Omental fat pad (tissue), 4 donors: ENCODE data around the gene NTRK2. TPM values are rescaled to one million over a fixed set of nuclear protein-coding genes. Genes with fewer than 3 reads are reported as not detected.

Source experiments
- ATAC-seq: fragments of 150-250 bp; one replicate; pipeline ENCODE4 v1.9.1; 2016; ENCODE audit warnings: mild to moderate bottlenecking, moderate library complexity; ENCODE audit not compliant: low FRiP score
- DNase-seq: peaks from one replicate; pipeline ENCODE4 v3.0.0-alpha.2; 2019; ENCODE audit warnings: low spot score
- total RNA-seq, 4 donors: library from RNA; depleted of rRNA; stranded (reverse); fragments of >200 nt; gene quantifications; one replicate each; pipeline ENCODE4 v1.1.0, GENCODE V29; 2016
- TF ChIP-seq, protein P1 (sequence below), 3 donors: fragments of 450-650 bp; IDR thresholded peaks; one replicate each; pipeline ENCODE4 v1.5.1; 2016 to 2017; ENCODE audit warnings: antibody characterized with exemption in 3 of 3, mild to moderate bottlenecking in 3 of 3, moderate library complexity in 2 of 3

The NTRK2 gene
- total RNA-seq, 4 donors from 2014 or later: 13.9 to 20.2 (median 16.1) TPM

DNA sequence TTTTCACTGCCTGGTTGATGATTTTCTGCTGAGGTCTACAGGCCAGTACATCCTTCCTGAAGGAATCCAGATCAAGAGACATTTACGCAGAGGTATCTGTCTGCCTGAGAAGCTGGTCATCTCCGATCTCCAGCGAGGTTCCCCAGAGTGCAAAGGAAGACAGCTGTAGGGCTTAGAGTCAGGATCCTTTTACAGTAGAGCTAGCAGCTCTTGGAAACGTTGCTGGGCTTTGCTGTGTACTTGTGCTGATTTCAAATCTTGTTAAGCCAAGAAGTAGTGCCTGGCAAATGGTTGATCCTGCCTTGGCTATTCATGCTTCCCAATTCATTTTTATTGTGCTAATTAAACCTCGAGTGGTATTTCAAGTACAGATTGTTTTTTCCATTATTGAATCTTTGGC lies 48.9 kb downstream of the NTRK2 start:
- no peak for ATAC-seq
- DNase-seq: no peak
- TF ChIP-seq, protein P1, sequence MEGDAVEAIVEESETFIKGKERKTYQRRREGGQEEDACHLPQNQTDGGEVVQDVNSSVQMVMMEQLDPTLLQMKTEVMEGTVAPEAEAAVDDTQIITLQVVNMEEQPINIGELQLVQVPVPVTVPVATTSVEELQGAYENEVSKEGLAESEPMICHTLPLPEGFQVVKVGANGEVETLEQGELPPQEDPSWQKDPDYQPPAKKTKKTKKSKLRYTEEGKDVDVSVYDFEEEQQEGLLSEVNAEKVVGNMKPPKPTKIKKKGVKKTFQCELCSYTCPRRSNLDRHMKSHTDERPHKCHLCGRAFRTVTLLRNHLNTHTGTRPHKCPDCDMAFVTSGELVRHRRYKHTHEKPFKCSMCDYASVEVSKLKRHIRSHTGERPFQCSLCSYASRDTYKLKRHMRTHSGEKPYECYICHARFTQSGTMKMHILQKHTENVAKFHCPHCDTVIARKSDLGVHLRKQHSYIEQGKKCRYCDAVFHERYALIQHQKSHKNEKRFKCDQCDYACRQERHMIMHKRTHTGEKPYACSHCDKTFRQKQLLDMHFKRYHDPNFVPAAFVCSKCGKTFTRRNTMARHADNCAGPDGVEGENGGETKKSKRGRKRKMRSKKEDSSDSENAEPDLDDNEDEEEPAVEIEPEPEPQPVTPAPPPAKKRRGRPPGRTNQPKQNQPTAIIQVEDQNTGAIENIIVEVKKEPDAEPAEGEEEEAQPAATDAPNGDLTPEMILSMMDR (IDR thresholded peaks at IDR 0.05): no peak

DNA sequence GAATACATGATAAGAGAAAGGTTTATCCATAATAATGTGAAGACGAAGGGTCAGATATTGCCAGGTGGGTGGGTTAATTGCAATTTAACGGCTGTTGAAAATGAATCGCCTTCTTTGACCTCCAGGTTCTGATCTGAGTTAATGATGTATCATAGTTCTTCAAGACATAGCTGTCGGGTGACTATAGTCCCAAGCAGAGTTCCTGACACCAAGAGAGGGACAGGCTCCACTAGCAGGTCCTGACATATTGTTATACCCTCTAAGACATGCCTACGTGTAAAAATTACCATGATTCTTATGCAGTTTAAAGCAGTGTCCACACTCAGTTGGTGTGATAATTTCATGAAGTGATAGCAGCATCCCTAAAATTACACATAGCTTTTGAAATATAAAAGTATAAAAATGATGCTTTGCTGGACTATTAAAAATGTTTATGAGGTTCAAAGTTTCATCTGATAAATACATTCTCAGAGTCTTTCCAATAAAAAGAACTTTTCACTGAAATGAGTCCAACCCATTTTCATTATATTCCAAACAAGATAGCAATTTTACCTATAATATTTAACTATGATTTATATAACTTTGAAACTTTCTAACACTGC lies 53.0 kb downstream of the NTRK2 start:
- TF ChIP-seq, protein P1 (IDR thresholded peaks at IDR 0.05): no peak
- ATAC-seq: no peak
- DNase-seq: no peak

DNA sequence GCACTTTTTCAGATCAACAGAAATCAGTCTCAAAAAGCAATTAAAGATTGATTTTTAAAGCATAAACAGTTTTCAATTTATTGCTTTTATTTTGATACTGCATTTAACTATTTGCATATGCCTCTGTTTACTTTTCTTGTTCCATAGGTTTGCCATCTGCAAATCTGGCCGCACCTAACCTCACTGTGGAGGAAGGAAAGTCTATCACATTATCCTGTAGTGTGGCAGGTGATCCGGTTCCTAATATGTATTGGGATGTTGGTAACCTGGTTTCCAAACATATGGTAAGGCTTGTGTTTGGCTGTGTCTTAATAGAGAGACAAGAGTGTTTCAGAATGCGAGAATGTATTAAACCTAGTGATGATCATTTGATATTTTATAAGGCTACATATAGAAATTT lies 53.9 kb downstream of the NTRK2 start:
- TF ChIP-seq, protein P1 (IDR thresholded peaks at IDR 0.05): no peak
- DNase-seq (no peak), ATAC-seq (no peak)

DNA sequence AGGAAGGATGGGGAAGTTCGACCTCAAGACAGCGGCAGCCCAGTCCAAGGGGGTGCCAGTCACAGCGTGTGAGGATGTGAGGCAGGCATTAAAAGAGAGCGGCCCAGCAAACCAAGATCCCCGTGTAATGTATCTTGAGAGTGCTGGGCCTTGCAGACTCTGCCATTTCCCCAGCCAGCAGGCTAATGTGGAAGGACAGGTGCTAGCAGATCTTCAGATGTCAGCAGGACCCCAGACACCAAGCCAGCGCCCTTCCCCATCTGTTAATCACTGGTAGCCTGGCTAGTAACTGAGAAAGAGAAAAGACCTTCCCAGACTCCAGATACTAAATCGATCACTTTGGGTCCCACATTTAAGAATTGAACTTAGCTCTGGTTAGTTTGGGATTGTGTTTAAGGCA lies 62.2 kb downstream of the NTRK2 start:
- no peak for ATAC-seq

DNA sequence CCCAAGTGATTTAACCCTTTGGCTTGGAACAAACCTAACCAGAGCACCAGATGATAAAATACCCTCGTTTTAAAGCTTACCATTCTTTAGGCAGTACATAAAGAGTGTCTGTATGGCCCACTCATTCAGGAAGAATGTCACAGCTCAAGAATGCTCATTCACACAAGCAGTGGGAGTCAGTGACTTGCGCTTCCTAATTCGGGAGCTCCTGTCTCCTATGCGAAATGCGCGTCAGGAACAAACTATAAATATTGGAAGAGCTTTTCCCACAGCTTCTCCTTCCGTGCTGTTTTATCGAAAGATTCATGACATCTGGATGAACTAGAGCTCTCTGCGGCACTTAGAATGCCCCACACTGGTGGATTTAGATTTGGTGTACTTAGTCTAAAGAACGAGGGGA lies 66.6 kb downstream of the NTRK2 start:
- DNase-seq: no peak
- TF ChIP-seq, protein P1 (IDR thresholded peaks at IDR 0.05): no peak
- ATAC-seq: no peak

More for the DNA sequence above, 62.2 kb downstream of the NTRK2 start:
- TF ChIP-seq, protein P1 (IDR thresholded peaks at IDR 0.05): no peak
- no peak for DNase-seq

DNA sequence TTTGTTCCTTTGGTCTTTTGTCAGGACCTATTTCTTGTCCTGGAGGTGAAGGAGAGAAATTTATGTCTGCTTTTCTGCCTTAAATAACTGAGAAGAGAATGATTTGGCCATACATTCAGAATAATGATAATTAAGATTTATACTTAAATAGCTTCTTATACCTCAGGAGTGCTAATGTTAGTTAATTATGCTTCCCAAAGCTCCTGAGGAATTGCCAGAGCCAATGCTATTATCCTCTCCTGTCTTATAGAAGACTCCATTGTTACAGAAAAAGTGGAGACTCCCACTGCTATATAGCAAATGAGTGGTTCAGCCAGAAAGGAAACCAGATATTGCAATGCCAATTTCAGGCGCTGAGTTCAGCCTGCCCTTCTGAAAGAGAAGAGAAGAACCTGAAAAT lies 67.0 kb downstream of the NTRK2 start:
- TF ChIP-seq, protein P1 (IDR thresholded peaks at IDR 0.05): no peak
- no peak for ATAC-seq
- DNase-seq: no peak

DNA sequence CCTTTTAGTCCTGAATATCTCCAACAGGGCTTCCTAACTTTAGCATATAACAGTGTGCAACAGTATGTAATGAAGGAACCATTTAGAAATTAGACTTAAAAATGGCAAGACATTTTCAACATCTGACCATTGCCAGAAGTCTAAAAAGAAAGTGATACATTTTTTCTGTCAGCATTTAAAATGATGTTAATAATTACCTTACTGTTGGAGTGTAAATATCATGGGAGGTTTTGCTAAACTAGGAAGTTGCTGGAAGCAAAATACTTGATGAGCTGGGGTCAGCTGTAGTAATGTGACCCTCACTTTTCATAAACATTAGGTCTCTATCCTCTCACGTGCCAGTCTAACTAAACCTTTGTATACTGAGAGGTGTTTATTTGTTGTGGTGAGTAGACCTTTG lies 68.8 kb downstream of the NTRK2 start:
- ATAC-seq: no peak
- TF ChIP-seq, protein P1 (IDR thresholded peaks at IDR 0.05): no peak
- no peak for DNase-seq
